Suprapubic skin (tissue), 4 donors: Measurements from ENCODE around the gene TMC8. TPM values are rescaled to one million over a fixed set of nuclear protein-coding genes. Genes with fewer than 3 reads are reported as not detected.

Experiments used
- DNase-seq, 2 donors: peaks; one replicate each; pipeline ENCODE4 v3.0.0-alpha.2; 2019; ENCODE audit warnings: low spot score in 2 of 2
- H3K27ac ChIP-seq: fragments of 200-600 bp; sonication (generic); one replicate; pipeline ENCODE4 v1.5.1; 2019
- H3K27me3 ChIP-seq: fragments of 200-600 bp; sonication (generic); one replicate; pipeline ENCODE4 v1.5.1; 2019
- H3K36me3 ChIP-seq: fragments of 200-600 bp; sonication (generic); one replicate; pipeline ENCODE4 v1.5.1; 2019
- H3K4me1 ChIP-seq: fragments of 200-600 bp; sonication (generic); one replicate; pipeline ENCODE4 v1.5.1; 2019
- H3K4me3 ChIP-seq: fragments of 200-600 bp; sonication (generic); one replicate; pipeline ENCODE4 v1.5.1; 2019; ENCODE audit warnings: mild to moderate bottlenecking
- H3K9me3 ChIP-seq: fragments of 200-600 bp; sonication (generic); one replicate; pipeline ENCODE4 v1.5.1; 2019
- CTCF ChIP-seq, 2 donors: fragments of 200-600 bp in 1 of 2; fragments of 450-650 bp in 1 of 2; sonication (generic) in 1 of 2; IDR thresholded peaks; one replicate each; pipeline ENCODE4 v1.5.1; 2016 to 2019; ENCODE audit warnings: antibody characterized with exemption in 2 of 2, mild to moderate bottlenecking in 1 of 2, moderate library complexity in 1 of 2
- EP300 ChIP-seq: sonication (generic); formaldehyde crosslinking; IDR thresholded peaks from one replicate; pipeline ENCODE4 v1.6.1; 2017; ENCODE audit warnings: antibody characterized with exemption
- POLR2A ChIP-seq, 2 donors: fragments of 450-650 bp; IDR thresholded peaks; one replicate each; pipeline ENCODE4 v1.6.1; 2017; ENCODE audit warnings: antibody characterized with exemption in 2 of 2, mild to moderate bottlenecking in 2 of 2, moderate library complexity in 2 of 2
- POLR2AphosphoS5 ChIP-seq, 3 donors: sonication (generic); formaldehyde crosslinking; IDR thresholded peaks; one replicate each; pipeline ENCODE4 v1.6.1; 2017; ENCODE audit warnings: antibody characterized with exemption in 3 of 3
- WGBS: methylation state at CpG from one replicate; pipeline ENCODE4 v1.1.5; 2018; 5-methylcytosine and 5-hydroxymethylcytosine counted together
- total RNA-seq, 4 donors: library from RNA; depleted of rRNA; stranded (reverse); fragments of >200 nt; gene quantifications; one replicate each; pipeline ENCODE4 v1.1.0, GENCODE V29; 2016

The TMC8 gene
- total RNA-seq, 4 donors from 2014 or later = 0.36 to 6.4 (median 1.8) TPM

- Histone ChIP-seq H3K27me3 (no peaks in the 10 kb centered on the region), H3K36me3 (no peaks in the 10 kb centered on the region), H3K4me3 (no peak overlapping the region), H3K4me1 (peaks cover 21% of the 10 kb centered on the region), H3K27ac (no peak overlapping the region), H3K9me3 (no peaks in the 10 kb centered on the region)
- no peak for DNase-seq
- WGBS = 89% methylated on average over 12 of the region's 12 CpGs
- TF ChIP-seq POLR2A (IDR thresholded peaks at IDR 0.05) (no peak), CTCF (IDR thresholded peaks at IDR 0.05) (no peak), POLR2AphosphoS5 (IDR thresholded peaks at IDR 0.05) (no peak), EP300 (no peak)
Measured at GRCh38 chr17:78183916-78184315, 53.3 kb downstream of the TMC8 start.

GRCh38 chr17:78184351-78184750 lies 53.8 kb downstream of the TMC8 start:
- Histone ChIP-seq H3K36me3 (no peaks in the 10 kb centered on the region), H3K4me1 (peaks cover 21% of the 10 kb centered on the region), H3K27ac (peak overlapping the region; percentile 26), H3K9me3 (no peaks in the 10 kb centered on the region), H3K4me3 (no peak overlapping the region), H3K27me3 (no peaks in the 10 kb centered on the region)
- TF ChIP-seq CTCF (IDR thresholded peaks at IDR 0.05) (no peak), POLR2AphosphoS5 (IDR thresholded peaks at IDR 0.05) (no peak), POLR2A (IDR thresholded peaks at IDR 0.05) (no peak), EP300 (no peak)
- WGBS = 89% methylated on average over 10 of the region's 10 CpGs
- no peak for DNase-seq

- peaks cover 21% of the 10 kb centered on the region for H3K4me1 ChIP-seq
- WGBS = 83% methylated on average over 9 of the region's 9 CpGs
- TF ChIP-seq EP300 (no peak), POLR2A (IDR thresholded peaks at IDR 0.05) (no peak)
Measured at GRCh38 chr17:78184868-78185267, 54.3 kb downstream of the TMC8 start.

GRCh38 chr17:78185981-78186691 lies 55.6 kb downstream of the TMC8 start:
- Histone ChIP-seq H3K9me3 (no peaks in the 10 kb centered on the region), H3K36me3 (peaks cover 6% of the 10 kb centered on the region), H3K4me3 (peak overlapping the region; percentile 52), H3K27ac (no peak overlapping the region), H3K4me1 (peaks cover 21% of the 10 kb centered on the region), H3K27me3 (no peaks in the 10 kb centered on the region)
- 38% methylated on average over 10 of the region's 10 CpGs for WGBS
- DNase-seq = no peak
- TF ChIP-seq CTCF (IDR thresholded peaks at IDR 0.05) (no peak), POLR2AphosphoS5 (IDR thresholded peaks at IDR 0.05) (no peak), EP300 (no peak)

More at GRCh38 chr17:78184868-78185267, 54.3 kb downstream of the TMC8 start:
- Histone ChIP-seq H3K9me3 (no peaks in the 10 kb centered on the region), H3K27me3 (no peaks in the 10 kb centered on the region), H3K36me3 (no peaks in the 10 kb centered on the region), H3K4me3 (no peak overlapping the region), H3K27ac (peak overlapping the region; percentile 26)
- DNase-seq = no peak

- TF ChIP-seq CTCF (IDR thresholded peaks at IDR 0.05) (peak; percentile 76 to 78), POLR2AphosphoS5 (IDR thresholded peaks at IDR 0.05) (peak in 2 of 3 donors; percentile 65 to 66), EP300 (no peak), POLR2A (IDR thresholded peaks at IDR 0.05) (peak in 1 of 2 donors; percentile 16)
- peak; percentile 97 to 98 for DNase-seq
- no peaks in the 10 kb centered on the region for H3K27me3 ChIP-seq
- no peaks in the 10 kb centered on the region for H3K9me3 ChIP-seq
- H3K4me3 ChIP-seq = peak within 1 kb of the TSS; percentile 52
- peaks cover 14% of the 10 kb centered on the region for H3K36me3 ChIP-seq
- peaks cover 21% of the 10 kb centered on the region for H3K4me1 ChIP-seq
- 4% methylated on average over 34 of the region's 57 CpGs for WGBS
- peak within 1 kb of the TSS; percentile 70 for H3K27ac ChIP-seq
Measured at GRCh38 chr17:78186692-78187595, 56.4 kb downstream of the TMC8 start, which contains the start of the genes AFMID and TK1. AFMID (plus strand) TSS chr17:78187362; CDS start chr17:78187371, 9 bp downstream. TK1 (minus strand) TSS chr17:78187052; CDS start chr17:78186994, 58 bp downstream.

Other genes with a start within 250 kb of the TMC8 start
- 10 to 100 TPM in 2 of 4 donors, 1 to 10 TPM in 2; 4.8 to 14.5 (median 11.6) TPM for gene TNRC6C, start 172.1 kb upstream of the TMC8 start, total RNA-seq
- gene TMC6, start 2.0 kb upstream of the TMC8 start, total RNA-seq = 10 to 100 TPM; 27.9 to 48.8 (median 32.0) TPM
- gene C17orf99, start 15.6 kb downstream of the TMC8 start, total RNA-seq = 1 to 10 TPM in 3 of 4 donors, not detected in 1; 1.4 to 2.7 (median 2.1) TPM
- gene SYNGR2, start 37.8 kb downstream of the TMC8 start, total RNA-seq = 100 to 1,000 TPM; 127 to 139 (median 133) TPM
- 1 to 10 TPM; 1.0 to 9.1 (median 7.0) TPM for gene TK1, start 56.3 kb downstream of the TMC8 start, total RNA-seq
- 10 to 100 TPM; 43.9 to 78.3 (median 66.1) TPM for gene AFMID, start 56.6 kb downstream of the TMC8 start, total RNA-seq
- 1 to 10 TPM; 3.7 to 9.6 (median 5.5) TPM for gene BIRC5, start 83.5 kb downstream of the TMC8 start, total RNA-seq
- not detected for gene TMEM235, start 100.9 kb downstream of the TMC8 start, total RNA-seq
- gene SOCS3, start 229.3 kb downstream of the TMC8 start, total RNA-seq = 100 to 1,000 TPM in 1 of 4 donors, 10 to 100 TPM in 3; 33.2 to 264 (median 60.9) TPM
- 10 to 100 TPM; 23.9 to 51.7 (median 34.2) TPM for gene PGS1, start 247.9 kb downstream of the TMC8 start, total RNA-seq